ENCODE data around the gene CD70.

CD70 gene

GRCh38 chr19:6577476-6578125 is 13.3 kb downstream of the CD70 start:
- Histone ChIP-seq H3K36me3 (ENCODE audit: control insufficient read depth in 2 of 2, insufficient read depth in 1 of 2, low read length in 2 of 2) (no peaks in the 10 kb centered on the region), H3K27ac (ENCODE audit: extremely low read depth, low read depth, low read length) (peak overlapping the region; percentile 26; the same call in 1 of the 2 replicates), H3K9me3 (ENCODE audit: control insufficient read depth, insufficient read depth, low read depth, low read length) (no peaks in the 10 kb centered on the region; the same call in 1 of the 2 replicates), H3K4me3 (ENCODE audit: low read depth, low read length) (no peak overlapping the region), H3K4me1 (ENCODE audit: control insufficient read depth, insufficient read depth, low read length) (no peaks in the 10 kb centered on the region)
- ChIA-PET CTCF (interaction anchor here (0.6 to 1.4 kb wide), 2 partner anchors 9 to 285 kb away, joined by 3 to 4 read pairs; no protein-coding TSS in a partner anchor), POLR2A (interaction anchor here (0.6 kb wide), 1 partner anchor 49 kb away, joined by 3 read pairs; no protein-coding TSS in a partner anchor)
- TF ChIP-seq ZNF449 (tag by site-specific recombination; IDR thresholded peaks at IDR 0.05) (no peak), ZNF596 (tag by site-specific recombination; IDR thresholded peaks at IDR 0.05) (no peak), ZBTB10 (tag by site-specific recombination; IDR thresholded peaks at IDR 0.05) (no peak), ZBTB49 (tag by site-specific recombination; IDR thresholded peaks at IDR 0.05; ENCODE audit: low read depth) (no peak), ZFHX2 (tag by site-specific recombination; conservative IDR thresholded peaks at IDR 0.05) (peak; percentile 39; the same call in 1 of the 2 replicates), TRIM28 (IDR thresholded peaks at IDR 0.05; ENCODE audit: borderline replicate concordance, low read length) (peak; percentile 80), ZNF37A (tag by site-specific recombination; IDR thresholded peaks at IDR 0.05) (no peak), ZFP69B (tag by site-specific recombination; IDR thresholded peaks at IDR 0.05) (no peak), GLIS2 (tag by site-specific recombination; IDR thresholded peaks at IDR 0.05) (no peak), PRDM10 (tag by site-specific recombination; IDR thresholded peaks at IDR 0.05) (peak; percentile 12; the same call in 1 of the 2 replicates), ZNF510 (tag by site-specific recombination; IDR thresholded peaks at IDR 0.05; ENCODE audit: insufficient replicate concordance) (no peak), INSM2 (tag by site-specific recombination; IDR thresholded peaks at IDR 0.05) (no peak), ZNF658 (tag by site-specific recombination; IDR thresholded peaks at IDR 0.05) (no peak), ZNF785 (tag by site-specific recombination; IDR thresholded peaks at IDR 0.05) (no peak), ZBTB20 (tag by site-specific recombination; IDR thresholded peaks at IDR 0.05) (no peak; the same call in 1 of the 2 replicates), PRDM2 (tag by site-specific recombination; IDR thresholded peaks at IDR 0.05; ENCODE audit: borderline replicate concordance) (no peak)
